ENCODE data around the gene GOLGA7B. TPM values are rescaled to one million over a fixed set of nuclear protein-coding genes. Genes with fewer than 3 reads are reported as not detected.

Gene GOLGA7B
- total and polyA plus RNA-seq, 9 of the 15 experiments (the other 6 are each of a cell fraction or from before 2014, with no cell fraction given) = 0.03 to 0.07 (median 0.04) TPM; not detected in 3

GRCh38 chr10:97849103-97849686 lies 448 bp upstream of the GOLGA7B start:
- no peak overlapping the region for H3K27ac ChIP-seq (ENCODE audit: extremely low read depth, low read depth, low read length)
- H3K27me3 ChIP-seq (ENCODE audit: control insufficient read depth in 2 of 2, insufficient read depth in 2 of 2, low read length in 2 of 2) = peaks cover 0 to 13% of the 10 kb centered on the region in 2 experiments; a peak in 2 of 5 replicates
- ChIA-PET POLR2A (interaction anchor here (0.6 to 0.8 kb wide), 3 partner anchors 83 to 135 kb away, joined by 3 read pairs; no protein-coding TSS in a partner anchor), CTCF (ENCODE audit: low intra/inter-chr PET ratio) (no interaction called here)
- intact Hi-C loops (cut with micrococcal nuclease) = loop anchor here (5.0 kb wide), 1 partner anchor 57 kb away; no protein-coding TSS in a partner anchor
- no peaks in the 10 kb centered on the region for H3K9me3 ChIP-seq (replicated peaks; ENCODE audit: control insufficient read depth, insufficient read depth, low read depth, low read length)
- peaks cover 0 to 9% of the 10 kb centered on the region in 2 experiments; a peak in 2 of 5 replicates for H3K4me1 ChIP-seq (replicated peaks in 1 of 2; ENCODE audit: control insufficient read depth in 2 of 2, insufficient read depth in 2 of 2, low read length in 2 of 2)
- peak overlapping the region in 1 of 2 experiments; percentile 87; a peak in 2 of 4 replicates for H3K9ac ChIP-seq (ENCODE audit: insufficient read depth in 1 of 2, low read depth in 2 of 2, low read length in 2 of 2)
- no peaks in the 10 kb centered on the region for H3K36me3 ChIP-seq (ENCODE audit: control insufficient read depth, insufficient read depth, low read length)
- FAIRE-seq = no peak
- H3K4me2 ChIP-seq (ENCODE audit: insufficient read depth, low read length) = peak overlapping the region; percentile 52
- in situ Hi-C loops (cut with MboI) = no loop called here
- peak overlapping the region; percentile 45 for H3K4me3 ChIP-seq
- H4K20me1 ChIP-seq (replicated peaks; ENCODE audit: control insufficient read depth, insufficient read depth, low read length) = no peaks in the 10 kb centered on the region; the same call in 1 of the 2 replicates
- no peak for DNase-seq (ENCODE audit: extremely low read depth in 1 of 4, low spot score in 3 of 4)
- H3K9me1 ChIP-seq (ENCODE audit: control insufficient read depth, insufficient read depth, low read length) = no peaks in the 10 kb centered on the region
- TF ChIP-seq ELK3 (CRISPR knock-in tag; IDR thresholded peaks at IDR 0.05) (no peak), TAF15 (IDR thresholded peaks at IDR 0.05; ENCODE audit: low read depth, low read length) (no peak), GMEB1 (CRISPR knock-in tag; IDR thresholded peaks at IDR 0.05) (no peak), ZBTB11 (CRISPR knock-in tag; IDR thresholded peaks at IDR 0.05) (peak in 1 of 3 experiments; percentile 85; a peak in 1 of 6 replicates), FOXA1 (IDR thresholded peaks at IDR 0.05; ENCODE audit: borderline replicate concordance) (no peak), ZBTB17 (CRISPR knock-in tag; IDR thresholded peaks at IDR 0.05) (no peak), CBX2 (IDR thresholded peaks at IDR 0.05; ENCODE audit: insufficient read depth, low read length, poor library complexity, severe bottlenecking) (no peak), GABPB1 (CRISPR knock-in tag; IDR thresholded peaks at IDR 0.05) (no peak), MYNN (IDR thresholded peaks at IDR 0.05) (no peak), MYNN (CRISPR knock-in tag; IDR thresholded peaks at IDR 0.05) (no peak), XRCC3 (IDR thresholded peaks at IDR 0.05) (no peak), ZNF316 (IDR thresholded peaks at IDR 0.05) (no peak), MIER1 (IDR thresholded peaks at IDR 0.05; ENCODE audit: low read depth) (peak; percentile 37; the same call in 1 of the 2 replicates), DACH1 (IDR thresholded peaks at IDR 0.05; ENCODE audit: partially characterized antibody) (no peak), MEF2A (IDR thresholded peaks at IDR 0.05; ENCODE audit: control insufficient read depth, low read depth, low read length) (no peak)
- BruUV-seq (replicated peaks) = no TSS peak
- no peaks in the 10 kb centered on the region for H3K79me2 ChIP-seq (ENCODE audit: control insufficient read depth, insufficient read depth, low read length)
- 7% methylated on average over 5 of the region's 16 CpGs for WGBS (ENCODE audit: insufficient coverage, low coverage, missing lambda C conversion rate)
- ATAC-seq = peak; percentile 66
- H2AFZ ChIP-seq (ENCODE audit: low read depth, low read length) = 0 out of 2 replicates have a peak overlapping the region, but pooled peaks have one; percentile 59

Data from K562 (cell line).